NCI-H2227 treated with DMSO at 0.1 percent for 48 hours (cell line): ENCODE measurements around the gene SMR3B.

ENCODE experiments used
- DNase-seq: peaks from one replicate; lab custom pipeline; 2025; lab: John Stamatoyannopoulos, UW

The SMR3B gene

DNA sequence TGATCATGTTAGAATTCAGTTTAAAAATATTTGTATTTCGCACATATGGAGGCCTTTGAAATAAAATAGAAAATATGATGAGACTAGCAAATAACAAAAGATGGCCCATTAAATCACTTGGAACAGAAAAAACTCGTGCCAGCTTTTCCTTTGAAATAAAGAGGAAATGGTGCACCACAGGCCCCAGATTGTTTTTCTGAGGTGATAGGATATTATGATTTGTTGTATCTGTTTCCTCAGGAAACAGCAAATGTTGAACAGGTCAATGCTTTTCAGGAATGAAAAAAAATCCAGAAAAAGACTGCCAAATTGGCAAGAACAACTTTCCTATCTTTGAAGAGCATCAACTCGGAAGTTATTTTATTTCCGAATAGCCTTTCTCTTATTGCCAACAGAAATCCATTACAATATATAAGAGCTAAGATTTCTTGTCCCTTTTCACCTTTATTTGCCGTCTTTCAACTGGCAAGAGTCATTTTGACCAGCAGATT, at the start of gene SMR3B:
SMR3B (plus strand) TSS at position 441 of the 491 bp plus-strand sequence. CDS start 1,380 bp downstream, outside the sequence.
- no peak for DNase-seq

DNA sequence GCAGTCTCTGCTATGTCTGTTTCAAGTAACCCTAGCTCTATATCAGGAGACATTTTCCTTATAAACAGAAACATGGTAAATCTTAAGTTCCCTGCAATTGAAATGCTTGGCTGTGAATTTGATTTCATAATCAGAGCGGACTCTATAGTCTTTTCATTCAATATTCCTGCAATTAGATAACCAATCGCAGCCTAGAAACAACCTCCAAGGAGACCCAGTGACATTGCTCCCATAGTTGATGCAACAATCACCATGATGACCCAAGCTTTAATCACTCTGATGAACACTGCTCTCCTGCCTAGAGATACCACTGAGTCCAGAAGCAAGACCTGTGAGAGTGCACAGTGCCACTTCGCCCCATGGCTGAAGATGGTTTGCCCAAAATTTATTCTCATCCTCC, 48.2 kb upstream of the SMR3B start, which contains the start of gene CABS1:
CABS1 (plus strand) TSS at position 301 of the 400 bp plus-strand sequence; CDS start at position 360, 59 bp downstream.
- no peak for DNase-seq

DNA sequence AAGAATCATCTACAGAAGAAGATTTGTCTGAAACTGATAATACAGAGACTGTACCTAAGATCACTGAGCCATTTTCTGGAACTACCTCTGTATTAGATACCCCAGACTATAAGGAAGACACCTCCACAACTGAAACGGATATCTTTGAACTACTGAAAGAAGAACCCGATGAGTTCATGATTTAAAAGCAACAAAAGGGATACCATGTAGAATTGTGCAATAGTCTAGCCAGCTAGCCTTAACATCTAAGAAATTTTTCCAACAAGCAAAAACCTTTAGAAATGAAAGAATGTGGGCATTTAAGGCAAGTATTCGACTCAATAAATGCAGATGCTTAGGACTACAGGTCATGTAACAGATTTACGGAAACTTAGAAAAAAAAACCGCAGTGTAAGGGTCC, 46.9 kb upstream of the SMR3B start:
- DNase-seq: no peak

DNA sequence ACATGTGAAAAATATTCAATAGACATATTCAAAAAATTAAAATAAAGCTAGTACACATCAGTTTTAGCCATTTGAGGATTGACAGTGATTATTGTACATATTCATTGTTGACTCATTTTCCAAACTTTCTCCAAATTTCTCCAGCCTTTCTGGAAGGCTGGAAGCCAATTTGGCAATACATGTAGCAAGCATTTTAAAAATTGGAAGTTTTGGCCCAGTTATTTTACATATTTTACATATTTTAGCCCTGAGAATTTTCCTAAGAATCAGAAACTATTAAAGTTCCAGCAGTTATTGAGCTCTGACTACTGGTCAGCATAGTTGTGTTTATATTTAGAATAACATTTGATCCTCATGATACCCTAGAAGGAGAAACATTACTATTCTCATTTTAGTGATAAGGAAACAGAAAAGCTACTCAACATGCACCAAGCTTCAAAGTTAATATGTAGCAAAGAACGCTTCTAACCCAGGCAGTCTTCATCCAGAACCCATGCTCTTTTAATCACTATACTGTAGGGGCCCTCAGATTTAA, 45.0 kb upstream of the SMR3B start:
- DNase-seq: no peak

DNA sequence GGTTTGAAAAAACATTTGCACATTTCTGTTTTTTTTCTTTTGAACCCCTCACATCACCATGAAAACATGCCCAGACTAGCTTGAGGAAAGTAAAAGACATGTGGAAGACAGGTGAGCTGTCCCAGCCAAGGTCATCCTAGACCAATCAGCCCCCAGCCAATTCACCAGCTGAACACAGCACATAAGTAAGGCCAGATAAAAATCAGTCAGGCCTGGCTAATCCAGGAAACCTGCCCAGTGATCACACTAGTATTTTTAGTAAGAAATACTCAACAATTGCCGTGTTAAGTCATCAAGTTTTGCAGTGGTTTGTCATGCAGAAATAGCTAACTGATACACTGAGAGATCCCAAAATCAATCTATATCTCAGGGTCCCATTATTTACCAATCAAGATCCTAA, 26.7 kb upstream of the SMR3B start:
- DNase-seq: no peak

DNA sequence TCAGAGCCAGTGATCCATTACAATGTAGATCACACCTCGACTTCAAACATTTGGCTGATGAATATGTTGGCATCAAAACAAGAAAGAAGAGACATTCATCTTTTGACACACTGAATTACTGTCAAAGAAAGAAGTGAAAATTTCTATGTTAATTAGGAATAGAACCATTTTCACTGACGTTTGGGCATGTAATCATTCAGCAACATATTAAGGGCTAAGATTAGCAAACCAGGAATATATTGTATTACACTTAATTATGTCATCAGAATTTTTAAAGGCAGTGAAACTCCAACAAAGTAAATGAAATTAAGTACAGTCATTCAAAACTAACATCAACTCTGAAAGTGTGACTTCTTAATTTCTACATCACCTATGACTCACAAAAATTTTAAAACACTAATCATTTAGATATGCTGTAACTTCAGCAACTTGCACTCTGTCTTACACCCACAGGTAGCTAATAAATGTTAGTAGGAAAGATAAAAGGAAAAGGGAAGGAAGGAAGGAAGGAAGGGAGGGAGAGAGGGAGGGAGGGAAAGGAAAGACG, 23.7 kb upstream of the SMR3B start:
- no peak for DNase-seq

DNA sequence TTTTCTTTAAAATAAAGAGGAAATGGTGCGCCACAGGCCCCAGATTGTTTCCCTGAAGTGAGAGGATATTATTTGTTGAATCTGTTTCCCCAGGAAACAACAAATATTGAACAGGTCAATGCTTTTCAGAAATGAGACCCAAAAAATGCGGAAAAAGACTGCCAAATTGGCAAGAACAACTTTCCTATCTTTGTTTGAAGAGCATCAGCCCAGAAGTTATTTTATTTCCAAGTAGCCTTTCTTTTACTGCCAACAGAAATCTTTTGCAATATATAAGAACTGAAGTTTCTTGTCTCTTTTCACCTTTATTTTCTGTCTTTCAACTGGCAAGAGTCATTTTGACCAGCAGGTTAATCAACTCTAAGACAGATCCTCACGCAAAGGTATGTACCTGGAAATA, 22.5 kb upstream of the SMR3B start, which contains the start of gene SMR3A:
SMR3A (plus strand) TSS at position 301 of the 400 bp plus-strand sequence. CDS start 1,356 bp downstream, outside the sequence.
- DNase-seq: no peak

DNA sequence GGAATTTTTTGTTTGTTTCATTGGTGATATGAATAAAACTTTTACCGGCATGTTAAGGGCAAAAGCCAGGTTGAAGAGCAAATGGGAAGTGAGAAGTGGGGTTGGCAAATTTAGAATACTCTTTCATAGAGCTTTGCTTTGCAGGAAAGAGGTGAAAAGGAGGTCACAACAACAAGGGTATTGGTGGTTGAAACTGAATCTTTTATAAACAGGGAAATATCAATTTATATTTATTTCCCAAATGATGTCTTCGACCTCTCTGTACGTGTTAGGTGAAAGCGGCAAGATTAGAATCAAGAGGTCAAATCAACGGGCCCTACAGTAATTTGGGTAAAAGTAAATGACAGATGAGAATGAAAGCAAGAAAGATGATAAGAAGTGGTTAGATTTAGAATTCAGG, 18.9 kb upstream of the SMR3B start:
- no peak for DNase-seq

DNA sequence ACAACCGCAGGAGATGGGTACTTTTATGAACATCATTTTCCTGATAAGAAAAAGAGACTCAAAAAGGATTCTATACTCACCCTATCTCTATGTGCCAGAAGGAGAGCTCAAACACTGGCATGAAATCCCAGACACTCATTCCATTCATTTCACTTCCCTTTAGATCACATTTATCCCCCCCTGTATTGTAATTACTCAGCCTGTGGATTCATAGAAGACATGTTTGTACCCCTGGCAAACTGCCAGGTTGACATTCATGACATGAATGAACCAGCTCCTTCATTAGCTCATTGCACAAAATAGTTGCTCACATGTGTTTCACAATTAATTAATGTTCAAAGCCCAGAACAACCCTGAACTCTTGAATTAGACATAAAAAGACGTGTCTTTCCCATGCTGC, 17.5 kb upstream of the SMR3B start:
- no peak for DNase-seq

DNA sequence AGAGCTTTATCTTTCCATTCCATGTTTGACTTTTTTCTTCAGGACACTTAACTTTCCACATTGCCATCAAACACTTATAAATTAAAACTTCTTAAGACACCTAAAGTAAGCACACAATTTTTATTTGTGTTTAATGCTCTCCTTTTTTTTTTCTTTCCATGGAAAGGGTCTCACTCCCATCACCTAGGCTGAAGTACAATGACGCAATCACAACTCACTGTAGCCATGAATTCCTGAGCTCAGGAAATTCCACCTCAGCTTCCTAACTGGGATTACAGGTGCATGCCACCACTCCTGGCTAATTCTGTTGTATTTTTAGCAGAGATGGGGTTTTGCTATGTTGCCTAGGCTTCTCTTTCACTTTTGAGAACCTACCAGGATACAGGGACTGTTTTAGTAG, 15.1 kb upstream of the SMR3B start:
- no peak for DNase-seq

DNA sequence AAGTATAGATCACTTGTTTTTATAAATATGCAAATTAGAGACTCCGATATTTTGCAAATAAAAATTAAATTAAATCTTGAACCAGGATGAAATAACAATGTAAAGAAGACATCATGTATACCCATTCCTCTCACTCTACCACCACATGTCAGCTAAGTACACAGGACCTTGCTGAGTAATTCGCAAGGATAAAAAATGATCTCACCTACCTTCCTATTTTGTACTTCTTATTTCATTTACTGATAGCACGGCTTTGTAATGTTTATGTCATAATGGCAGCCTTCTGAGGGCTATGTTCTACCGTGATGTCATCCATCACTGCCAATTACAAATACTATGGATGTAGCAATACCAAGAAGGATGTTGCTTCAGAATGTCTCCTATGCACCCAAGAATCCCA, 10.9 kb upstream of the SMR3B start:
- DNase-seq: no peak

DNA sequence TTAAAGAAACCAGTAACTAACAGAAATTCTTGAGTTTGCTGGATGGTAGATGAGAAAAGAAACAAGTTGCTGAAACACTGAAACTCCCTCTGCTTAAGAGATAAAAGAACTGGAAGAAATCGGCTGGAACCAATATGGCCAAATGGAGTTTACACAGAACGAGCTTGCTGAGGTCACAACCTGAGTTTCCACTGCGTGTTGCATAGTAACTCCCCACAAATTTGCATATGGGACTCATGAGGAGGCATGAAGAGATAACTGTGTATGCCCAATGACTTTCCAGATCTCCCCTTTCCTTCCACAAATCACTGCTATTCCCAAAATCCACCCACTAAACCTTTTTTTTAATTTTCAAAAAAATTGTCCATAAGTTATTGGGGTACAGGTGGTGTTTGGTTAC, 10.2 kb upstream of the SMR3B start:
- DNase-seq: no peak

DNA sequence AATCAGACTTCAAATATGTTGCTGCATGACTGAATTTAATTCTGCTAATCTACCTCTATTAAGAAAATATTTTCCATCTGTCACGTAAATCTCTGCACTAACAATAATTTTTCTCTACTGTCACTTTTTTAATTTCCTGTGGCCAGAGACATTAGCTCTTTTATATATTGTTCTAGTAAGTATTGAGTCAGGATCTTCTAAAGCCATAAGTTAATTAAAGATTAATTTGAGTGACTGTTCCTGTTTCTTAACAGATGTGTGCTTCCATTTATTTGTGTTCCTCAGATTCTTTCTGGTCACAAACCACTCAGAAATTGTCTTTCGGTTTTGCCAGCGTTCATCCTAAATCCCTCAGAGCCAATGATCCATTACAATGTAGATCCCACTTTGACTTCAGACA, 2.4 kb upstream of the SMR3B start:
- DNase-seq: no peak

DNA sequence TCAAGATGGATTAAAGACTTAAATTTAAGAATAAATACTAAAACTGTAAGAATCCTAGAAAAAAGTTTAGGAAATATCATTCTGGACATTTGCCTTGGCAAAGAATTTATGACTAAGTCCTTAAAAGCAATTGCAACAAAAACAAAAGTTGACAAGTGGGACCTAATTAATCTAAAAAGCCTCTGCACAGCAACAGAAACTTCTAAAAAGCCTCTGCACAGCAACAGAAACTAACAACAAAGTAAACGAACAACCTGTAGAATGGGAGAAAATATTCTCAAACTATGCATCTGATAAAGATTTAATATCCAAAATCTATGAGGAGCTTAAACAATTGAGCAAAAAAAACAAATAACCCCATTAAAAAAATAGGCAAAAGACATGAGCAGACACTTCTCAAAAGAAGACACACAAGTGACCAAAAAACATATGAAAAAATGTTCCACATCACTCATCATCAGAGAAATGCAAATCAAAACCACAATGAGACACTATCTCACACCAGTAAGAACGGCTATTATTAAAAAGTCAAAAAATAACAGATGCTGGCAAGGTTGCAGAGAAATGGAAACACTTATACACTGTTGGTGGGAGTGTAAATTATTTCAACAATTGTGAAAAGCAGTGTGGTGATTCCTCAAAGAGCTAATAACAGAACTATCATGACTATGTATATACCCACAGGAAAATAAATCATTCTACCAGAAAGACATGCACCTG, 9.3 kb downstream of the SMR3B start:
- no peak for DNase-seq

DNA sequence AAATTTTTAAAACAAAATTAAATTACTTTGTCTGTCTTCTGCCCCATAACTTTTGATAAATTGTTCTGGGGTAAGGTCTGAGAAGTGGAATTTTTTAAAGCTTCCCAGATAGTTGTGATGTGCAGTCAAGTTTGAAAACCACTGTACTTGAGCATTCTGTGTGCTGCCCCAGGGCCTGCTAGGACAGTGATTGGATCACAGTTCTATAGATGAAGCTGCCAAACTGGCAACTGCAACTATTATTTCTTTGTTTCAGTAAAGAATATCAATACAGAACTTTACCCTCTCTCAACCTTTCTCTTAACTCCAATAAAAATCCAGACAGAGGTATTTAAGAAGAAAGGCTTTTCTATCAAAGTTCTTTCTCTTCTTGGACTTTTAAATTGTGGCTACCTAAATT, 14.6 kb downstream of the SMR3B start, which contains the start of gene OPRPN:
OPRPN (plus strand) TSS at position 361 of the 400 bp plus-strand sequence. CDS start 1,346 bp downstream, outside the sequence.
- DNase-seq: no peak

DNA sequence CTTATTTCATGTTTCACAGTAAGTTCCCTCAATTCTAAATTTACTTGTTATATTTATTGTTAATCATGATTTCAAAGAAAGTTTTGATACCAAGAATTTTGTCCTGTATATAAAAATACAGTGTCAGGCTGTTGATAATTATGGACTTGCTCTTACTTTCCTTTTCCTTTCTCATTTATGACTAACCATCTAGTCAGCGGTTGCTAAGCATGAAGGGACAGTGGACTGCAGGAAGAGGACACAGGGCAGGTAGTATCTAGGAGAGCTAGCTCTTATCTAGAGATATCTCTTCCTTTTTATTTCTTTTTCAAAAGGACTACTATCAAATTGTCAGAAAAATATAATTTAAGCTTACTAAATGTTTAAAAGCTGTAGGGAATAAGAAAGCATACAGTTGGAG, 16.4 kb downstream of the SMR3B start:
- no peak for DNase-seq

DNA sequence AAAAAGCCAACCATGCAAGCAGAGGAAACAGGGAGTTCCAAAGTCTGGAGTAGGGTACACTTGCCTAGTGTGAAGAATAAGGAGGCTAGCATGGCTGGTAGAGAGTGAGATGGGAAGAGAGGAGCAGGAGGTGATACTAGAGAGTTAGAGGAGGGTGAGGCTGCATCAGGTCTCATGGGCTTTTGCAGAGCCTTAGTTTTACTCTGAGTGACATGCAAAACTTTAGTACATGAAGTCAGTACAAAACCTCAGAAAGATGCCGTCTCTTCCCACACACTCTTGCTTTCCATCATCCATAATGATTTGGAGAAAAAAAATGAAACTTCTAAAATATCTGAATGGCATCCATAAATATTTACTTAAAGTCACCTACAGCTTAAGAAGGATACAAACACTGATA, 19.8 kb downstream of the SMR3B start:
- DNase-seq: no peak

DNA sequence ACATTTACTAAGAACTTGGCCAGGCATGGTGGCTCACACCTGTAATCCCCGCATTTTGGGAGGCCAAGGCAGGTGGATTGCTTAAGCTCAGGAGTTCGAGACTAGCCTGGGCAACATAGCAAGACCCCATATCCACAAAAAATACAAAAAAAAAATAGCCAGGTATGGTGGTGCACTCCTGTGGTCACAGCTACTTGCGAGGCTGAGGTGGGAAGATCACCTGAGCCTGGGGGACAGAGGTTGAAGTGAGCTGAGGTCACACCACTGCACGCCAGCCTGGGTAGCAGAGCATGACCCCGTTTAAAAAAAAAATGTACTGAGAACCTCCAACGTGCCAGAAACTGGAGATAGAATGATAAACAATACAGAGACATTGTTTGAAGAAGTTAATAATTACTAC, 22.8 kb downstream of the SMR3B start:
- no peak for DNase-seq

DNA sequence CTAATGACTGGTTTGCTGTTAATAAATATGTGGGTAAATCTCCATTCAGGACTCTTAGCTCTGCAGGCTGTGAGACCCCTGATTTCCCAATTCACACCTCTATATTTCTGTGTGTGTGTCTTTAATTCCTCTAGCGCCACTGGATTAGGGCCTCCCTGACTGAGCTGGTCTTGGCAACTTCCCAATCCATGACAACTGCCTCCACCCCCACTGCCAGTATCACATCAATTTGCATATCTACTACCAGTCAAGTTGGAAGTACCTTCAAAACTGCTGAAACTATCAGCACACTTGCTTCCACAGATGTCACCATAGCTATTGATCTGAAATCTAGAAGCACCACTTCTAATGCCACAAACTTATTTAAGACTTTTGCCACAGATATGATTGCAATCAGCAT, 42.4 kb downstream of the SMR3B start:
- no peak for DNase-seq

DNA sequence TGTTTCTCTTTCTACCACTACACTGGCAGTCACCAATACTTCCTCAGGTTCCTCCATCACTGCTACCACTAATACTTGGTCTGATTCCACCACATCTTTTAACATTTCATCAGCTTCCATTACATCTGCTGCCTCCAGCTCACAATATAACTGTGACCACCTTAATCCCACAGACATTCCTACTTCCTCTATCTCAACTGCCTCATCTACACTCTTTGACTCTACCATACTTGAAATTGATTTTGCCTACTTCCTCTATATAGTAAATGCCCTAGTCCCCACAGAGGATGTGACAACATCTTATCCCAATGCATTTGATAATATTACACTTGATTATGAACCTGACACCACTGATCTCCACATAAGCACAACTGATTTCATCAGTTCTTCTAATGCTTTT, 43.9 kb downstream of the SMR3B start:
- DNase-seq: no peak

DNA sequence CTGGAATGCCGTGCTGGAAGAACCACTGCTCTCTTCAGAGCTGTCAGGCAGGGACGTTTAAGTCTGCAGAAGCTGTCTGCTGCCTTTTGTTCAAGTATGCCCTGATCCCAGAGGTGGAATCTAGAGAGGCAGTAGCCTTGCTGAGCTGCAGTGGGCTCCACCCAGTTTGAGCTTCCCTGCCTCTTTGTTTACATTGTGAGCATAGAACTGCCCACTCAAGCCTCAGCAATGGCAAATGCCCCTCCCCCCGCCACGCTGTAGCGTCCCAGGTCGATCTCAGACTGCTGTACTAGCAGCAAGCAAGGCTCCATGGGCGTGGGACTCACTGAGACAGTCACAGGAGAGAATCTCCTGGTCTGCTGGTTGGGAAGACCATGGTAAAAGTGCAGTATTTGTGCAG, 54.3 kb downstream of the SMR3B start:
- DNase-seq: no peak
